SK-N-SH treated with all-trans-retinoic acid at 6 μM for 48 hours (cell line): Measurements from ENCODE around the gene SLC2A4RG.

Experiments
- ATAC-seq: fragments of 200-7000 bp; cut with Tn5 transposase; 3 replicates; pipeline ENCODE4 v1.9.1; 2020; ENCODE audit warnings: mild to moderate bottlenecking, moderate library complexity
- ARNTL ChIP-seq: fragments of 450-650 bp; formaldehyde crosslinking; IDR thresholded peaks from 2 replicates; pipeline ENCODE4 v1.5.0; 2020; ENCODE audit warnings: low read depth, mild to moderate bottlenecking, moderate library complexity, borderline replicate concordance
- BACH2 ChIP-seq: fragments of 250-450 bp; sonication (Bioruptor Pico); IDR thresholded peaks from 2 replicates; pipeline ENCODE4 v1.9.0; 2021; ENCODE audit warnings: mild to moderate bottlenecking, borderline replicate concordance
- CSDC2 ChIP-seq: fragments of 250-450 bp; sonication (Bioruptor Pico); IDR thresholded peaks from 2 replicates; pipeline ENCODE4 v1.5.0; 2020; ENCODE audit warnings: mild to moderate bottlenecking, moderate library complexity
- ESRRG ChIP-seq: fragments of 250-450 bp; sonication (Bioruptor Pico); IDR thresholded peaks from 2 replicates; pipeline ENCODE4 v1.6.1; 2021; ENCODE audit warnings: mild to moderate bottlenecking
- GLIS3 ChIP-seq: fragments of 250-450 bp; sonication (Bioruptor Pico); IDR thresholded peaks from 2 replicates; pipeline ENCODE4 v1.5.0; 2020; ENCODE audit warnings: mild to moderate bottlenecking, moderate library complexity
- ISL1 ChIP-seq: fragments of 250-450 bp; sonication (Bioruptor Pico); IDR thresholded peaks from 2 replicates; pipeline ENCODE4 v2.1.2; 2022; ENCODE audit warnings: mild to moderate bottlenecking, moderate library complexity
- OSR1 ChIP-seq: fragments of 250-450 bp; sonication (Bioruptor Pico); IDR thresholded peaks from 2 replicates; pipeline ENCODE4 v1.8.0; 2022; ENCODE audit warnings: moderate library complexity, mild to moderate bottlenecking, inconsistent platforms
- PPARA ChIP-seq: fragments of 250-450 bp; sonication (Bioruptor Pico); IDR thresholded peaks from 2 replicates; pipeline ENCODE4 v1.5.0; 2020; ENCODE audit warnings: mild to moderate bottlenecking, borderline replicate concordance
- RARB ChIP-seq: fragments of 250-450 bp; sonication (Bioruptor Pico); IDR thresholded peaks from 2 replicates; pipeline ENCODE4 v1.8.0; 2021; ENCODE audit warnings: mild to moderate bottlenecking, moderate library complexity
- TCF4 ChIP-seq: fragments of 250-450 bp; sonication (Bioruptor Pico); IDR thresholded peaks from 2 replicates; pipeline ENCODE4 v1.8.0; 2021; ENCODE audit warnings: mild to moderate bottlenecking, moderate library complexity, borderline replicate concordance
- TOX ChIP-seq: fragments of 250-450 bp; sonication (Bioruptor Pico); IDR thresholded peaks from 2 replicates; pipeline ENCODE4 v1.8.0; 2021; ENCODE audit warnings: mild to moderate bottlenecking, moderate library complexity, borderline replicate concordance
- ZC3H10 ChIP-seq: fragments of 250-450 bp; sonication (Bioruptor Pico); IDR thresholded peaks from 2 replicates; pipeline ENCODE4 v1.5.1; 2021; ENCODE audit warnings: mild to moderate bottlenecking, moderate library complexity
- ZFP3 ChIP-seq: fragments of 250-450 bp; sonication (Bioruptor Pico); IDR thresholded peaks from 2 replicates; pipeline ENCODE4 v1.5.0; 2020; ENCODE audit warnings: mild to moderate bottlenecking, moderate library complexity
- ZFP30 ChIP-seq: fragments of 450-650 bp; formaldehyde crosslinking; IDR thresholded peaks from 2 replicates; pipeline ENCODE4 v1.5.0; 2022; ENCODE audit warnings: mild to moderate bottlenecking, moderate library complexity
- ZNF565 ChIP-seq: fragments of 450-650 bp; formaldehyde crosslinking; conservative IDR thresholded peaks from 2 replicates; pipeline ENCODE4 v1.5.0; 2020; ENCODE audit warnings: low read depth, mild to moderate bottlenecking, moderate library complexity
- ZNF70 ChIP-seq: fragments of 450-650 bp; formaldehyde crosslinking; IDR thresholded peaks from 2 replicates; pipeline ENCODE4 v1.5.0; 2020; ENCODE audit warnings: mild to moderate bottlenecking, moderate library complexity
- ZNF8 ChIP-seq: fragments of 450-650 bp; formaldehyde crosslinking; IDR thresholded peaks from 2 replicates; pipeline ENCODE4 v1.5.0; 2020; ENCODE audit warnings: mild to moderate bottlenecking, moderate library complexity
- TF ChIP-seq, protein P1 (sequence below): fragments of 250-450 bp; sonication (Bioruptor Pico); IDR thresholded peaks from 2 replicates; pipeline ENCODE4 v1.8.0; 2020; ENCODE audit warnings: mild to moderate bottlenecking, moderate library complexity, borderline replicate concordance
- TF ChIP-seq, protein P2 (sequence below): fragments of 250-450 bp; sonication (Bioruptor Pico); IDR thresholded peaks from 2 replicates; pipeline ENCODE4 v1.5.1; 2021; ENCODE audit warnings: mild to moderate bottlenecking, moderate library complexity
- TF ChIP-seq, protein P3 (sequence below): fragments of 250-450 bp; sonication (Bioruptor Pico); IDR thresholded peaks from 2 replicates; pipeline ENCODE4 v1.5.1; 2020; ENCODE audit warnings: low read depth, mild to moderate bottlenecking, moderate library complexity
- TF ChIP-seq, protein P4 (sequence below): fragments of 250-450 bp; sonication (Bioruptor Pico); IDR thresholded peaks from 2 replicates; pipeline ENCODE4 v1.5.0; 2020; ENCODE audit warnings: mild to moderate bottlenecking, moderate library complexity
- TF ChIP-seq, protein P5 (sequence below): fragments of 250-450 bp; sonication (Bioruptor Pico); IDR thresholded peaks from 2 replicates; pipeline ENCODE4 v1.8.0; 2021; ENCODE audit warnings: low read depth, mild to moderate bottlenecking, moderate library complexity, borderline replicate concordance

The SLC2A4RG gene

DNA sequence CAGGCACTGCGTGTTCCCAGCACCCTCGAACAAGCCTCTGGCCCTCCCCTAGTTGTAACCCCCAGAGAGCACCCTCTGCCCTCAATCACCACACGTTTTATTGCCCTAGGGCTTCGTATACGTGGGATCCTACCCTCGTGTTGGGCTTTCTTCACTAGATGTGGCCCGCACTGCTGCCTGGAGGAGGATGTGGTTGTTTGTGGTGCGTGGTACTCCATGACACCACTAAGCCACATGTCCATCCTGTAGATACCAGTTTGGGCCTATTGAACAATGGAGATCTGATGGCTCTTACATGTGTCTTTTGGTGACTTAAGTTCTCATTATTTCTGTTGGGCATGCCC, 17.0 kb downstream of the SLC2A4RG start:
- TF ChIP-seq, protein P1, sequence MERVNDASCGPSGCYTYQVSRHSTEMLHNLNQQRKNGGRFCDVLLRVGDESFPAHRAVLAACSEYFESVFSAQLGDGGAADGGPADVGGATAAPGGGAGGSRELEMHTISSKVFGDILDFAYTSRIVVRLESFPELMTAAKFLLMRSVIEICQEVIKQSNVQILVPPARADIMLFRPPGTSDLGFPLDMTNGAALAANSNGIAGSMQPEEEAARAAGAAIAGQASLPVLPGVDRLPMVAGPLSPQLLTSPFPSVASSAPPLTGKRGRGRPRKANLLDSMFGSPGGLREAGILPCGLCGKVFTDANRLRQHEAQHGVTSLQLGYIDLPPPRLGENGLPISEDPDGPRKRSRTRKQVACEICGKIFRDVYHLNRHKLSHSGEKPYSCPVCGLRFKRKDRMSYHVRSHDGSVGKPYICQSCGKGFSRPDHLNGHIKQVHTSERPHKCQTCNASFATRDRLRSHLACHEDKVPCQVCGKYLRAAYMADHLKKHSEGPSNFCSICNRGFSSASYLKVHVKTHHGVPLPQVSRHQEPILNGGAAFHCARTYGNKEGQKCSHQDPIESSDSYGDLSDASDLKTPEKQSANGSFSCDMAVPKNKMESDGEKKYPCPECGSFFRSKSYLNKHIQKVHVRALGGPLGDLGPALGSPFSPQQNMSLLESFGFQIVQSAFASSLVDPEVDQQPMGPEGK (CRISPR knock-in tag), result no peak
- no peak for TF ChIP-seq ARNTL (CRISPR knock-in tag)
- no peak for TF ChIP-seq RARB
- TF ChIP-seq PPARA (CRISPR knock-in tag), result no peak
- no peak for TF ChIP-seq ESRRG (CRISPR knock-in tag)
- no peak for TF ChIP-seq CSDC2 (CRISPR knock-in tag)
- no peak for TF ChIP-seq ZFP30
- TF ChIP-seq OSR1, result no peak
- TF ChIP-seq, protein P2, sequence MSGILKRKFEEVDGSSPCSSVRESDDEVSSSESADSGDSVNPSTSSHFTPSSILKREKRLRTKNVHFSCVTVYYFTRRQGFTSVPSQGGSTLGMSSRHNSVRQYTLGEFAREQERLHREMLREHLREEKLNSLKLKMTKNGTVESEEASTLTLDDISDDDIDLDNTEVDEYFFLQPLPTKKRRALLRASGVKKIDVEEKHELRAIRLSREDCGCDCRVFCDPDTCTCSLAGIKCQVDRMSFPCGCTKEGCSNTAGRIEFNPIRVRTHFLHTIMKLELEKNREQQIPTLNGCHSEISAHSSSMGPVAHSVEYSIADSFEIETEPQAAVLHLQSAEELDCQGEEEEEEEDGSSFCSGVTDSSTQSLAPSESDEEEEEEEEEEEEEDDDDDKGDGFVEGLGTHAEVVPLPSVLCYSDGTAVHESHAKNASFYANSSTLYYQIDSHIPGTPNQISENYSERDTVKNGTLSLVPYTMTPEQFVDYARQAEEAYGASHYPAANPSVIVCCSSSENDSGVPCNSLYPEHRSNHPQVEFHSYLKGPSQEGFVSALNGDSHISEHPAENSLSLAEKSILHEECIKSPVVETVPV (CRISPR knock-in tag), result no peak
- no peak for TF ChIP-seq TOX (CRISPR knock-in tag)
- TF ChIP-seq ZNF8 (CRISPR knock-in tag), result no peak
- no peak for TF ChIP-seq ISL1
- no peak for TF ChIP-seq TCF4
- TF ChIP-seq, protein P3, sequence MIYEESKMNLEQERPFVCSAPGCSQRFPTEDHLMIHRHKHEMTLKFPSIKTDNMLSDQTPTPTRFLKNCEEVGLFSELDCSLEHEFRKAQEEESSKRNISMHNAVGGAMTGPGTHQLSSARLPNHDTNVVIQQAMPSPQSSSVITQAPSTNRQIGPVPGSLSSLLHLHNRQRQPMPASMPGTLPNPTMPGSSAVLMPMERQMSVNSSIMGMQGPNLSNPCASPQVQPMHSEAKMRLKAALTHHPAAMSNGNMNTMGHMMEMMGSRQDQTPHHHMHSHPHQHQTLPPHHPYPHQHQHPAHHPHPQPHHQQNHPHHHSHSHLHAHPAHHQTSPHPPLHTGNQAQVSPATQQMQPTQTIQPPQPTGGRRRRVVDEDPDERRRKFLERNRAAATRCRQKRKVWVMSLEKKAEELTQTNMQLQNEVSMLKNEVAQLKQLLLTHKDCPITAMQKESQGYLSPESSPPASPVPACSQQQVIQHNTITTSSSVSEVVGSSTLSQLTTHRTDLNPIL (CRISPR knock-in tag), result no peak
- no peak for TF ChIP-seq ZNF70 (CRISPR knock-in tag)
- TF ChIP-seq GLIS3 (CRISPR knock-in tag), result no peak
- TF ChIP-seq, protein P4, sequence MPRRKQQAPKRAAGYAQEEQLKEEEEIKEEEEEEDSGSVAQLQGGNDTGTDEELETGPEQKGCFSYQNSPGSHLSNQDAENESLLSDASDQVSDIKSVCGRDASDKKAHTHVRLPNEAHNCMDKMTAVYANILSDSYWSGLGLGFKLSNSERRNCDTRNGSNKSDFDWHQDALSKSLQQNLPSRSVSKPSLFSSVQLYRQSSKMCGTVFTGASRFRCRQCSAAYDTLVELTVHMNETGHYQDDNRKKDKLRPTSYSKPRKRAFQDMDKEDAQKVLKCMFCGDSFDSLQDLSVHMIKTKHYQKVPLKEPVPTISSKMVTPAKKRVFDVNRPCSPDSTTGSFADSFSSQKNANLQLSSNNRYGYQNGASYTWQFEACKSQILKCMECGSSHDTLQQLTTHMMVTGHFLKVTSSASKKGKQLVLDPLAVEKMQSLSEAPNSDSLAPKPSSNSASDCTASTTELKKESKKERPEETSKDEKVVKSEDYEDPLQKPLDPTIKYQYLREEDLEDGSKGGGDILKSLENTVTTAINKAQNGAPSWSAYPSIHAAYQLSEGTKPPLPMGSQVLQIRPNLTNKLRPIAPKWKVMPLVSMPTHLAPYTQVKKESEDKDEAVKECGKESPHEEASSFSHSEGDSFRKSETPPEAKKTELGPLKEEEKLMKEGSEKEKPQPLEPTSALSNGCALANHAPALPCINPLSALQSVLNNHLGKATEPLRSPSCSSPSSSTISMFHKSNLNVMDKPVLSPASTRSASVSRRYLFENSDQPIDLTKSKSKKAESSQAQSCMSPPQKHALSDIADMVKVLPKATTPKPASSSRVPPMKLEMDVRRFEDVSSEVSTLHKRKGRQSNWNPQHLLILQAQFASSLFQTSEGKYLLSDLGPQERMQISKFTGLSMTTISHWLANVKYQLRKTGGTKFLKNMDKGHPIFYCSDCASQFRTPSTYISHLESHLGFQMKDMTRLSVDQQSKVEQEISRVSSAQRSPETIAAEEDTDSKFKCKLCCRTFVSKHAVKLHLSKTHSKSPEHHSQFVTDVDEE (CRISPR knock-in tag), result no peak
- no peak for ATAC-seq

DNA sequence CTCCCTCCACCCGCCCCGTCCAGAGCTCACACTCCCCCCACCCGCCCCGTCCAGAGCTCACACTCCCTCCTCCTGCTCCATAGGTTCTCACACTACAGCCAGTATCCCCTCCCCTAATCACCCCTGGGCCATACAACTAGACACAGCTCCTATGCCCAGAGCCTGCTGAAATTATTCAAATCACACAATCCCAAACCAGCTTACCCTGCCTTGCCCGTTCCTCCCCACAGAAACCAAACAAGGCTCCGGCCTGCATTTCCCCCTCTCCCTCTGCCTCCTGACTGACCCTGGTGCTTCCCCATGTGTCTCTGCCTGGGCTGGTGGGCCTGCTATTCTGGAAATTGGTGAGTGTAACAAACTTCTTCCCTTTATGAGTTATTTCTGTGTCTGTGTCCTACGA, 18.6 kb downstream of the SLC2A4RG start:
- no peak for TF ChIP-seq ZNF70 (CRISPR knock-in tag)
- no peak for TF ChIP-seq ISL1
- TF ChIP-seq BACH2 (CRISPR knock-in tag), result no peak
- TF ChIP-seq, protein P3 (CRISPR knock-in tag), result no peak
- no peak for TF ChIP-seq TCF4
- no peak for TF ChIP-seq CSDC2 (CRISPR knock-in tag)
- TF ChIP-seq ZNF8 (CRISPR knock-in tag), result no peak
- TF ChIP-seq ZFP3 (CRISPR knock-in tag), result no peak
- no peak for TF ChIP-seq PPARA (CRISPR knock-in tag)
- TF ChIP-seq, protein P5, sequence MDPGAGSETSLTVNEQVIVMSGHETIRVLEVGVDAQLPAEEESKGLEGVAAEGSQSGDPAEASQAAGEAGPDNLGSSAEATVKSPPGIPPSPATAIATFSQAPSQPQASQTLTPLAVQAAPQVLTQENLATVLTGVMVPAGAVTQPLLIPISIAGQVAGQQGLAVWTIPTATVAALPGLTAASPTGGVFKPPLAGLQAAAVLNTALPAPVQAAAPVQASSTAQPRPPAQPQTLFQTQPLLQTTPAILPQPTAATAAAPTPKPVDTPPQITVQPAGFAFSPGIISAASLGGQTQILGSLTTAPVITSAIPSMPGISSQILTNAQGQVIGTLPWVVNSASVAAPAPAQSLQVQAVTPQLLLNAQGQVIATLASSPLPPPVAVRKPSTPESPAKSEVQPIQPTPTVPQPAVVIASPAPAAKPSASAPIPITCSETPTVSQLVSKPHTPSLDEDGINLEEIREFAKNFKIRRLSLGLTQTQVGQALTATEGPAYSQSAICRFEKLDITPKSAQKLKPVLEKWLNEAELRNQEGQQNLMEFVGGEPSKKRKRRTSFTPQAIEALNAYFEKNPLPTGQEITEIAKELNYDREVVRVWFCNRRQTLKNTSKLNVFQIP, result no peak
- no peak for TF ChIP-seq TOX (CRISPR knock-in tag)
- no peak for TF ChIP-seq ZFP30
- TF ChIP-seq OSR1, result no peak
- no peak for TF ChIP-seq RARB
- TF ChIP-seq, all 23 proteins: peak for 0
- ATAC-seq, result no peak

DNA sequence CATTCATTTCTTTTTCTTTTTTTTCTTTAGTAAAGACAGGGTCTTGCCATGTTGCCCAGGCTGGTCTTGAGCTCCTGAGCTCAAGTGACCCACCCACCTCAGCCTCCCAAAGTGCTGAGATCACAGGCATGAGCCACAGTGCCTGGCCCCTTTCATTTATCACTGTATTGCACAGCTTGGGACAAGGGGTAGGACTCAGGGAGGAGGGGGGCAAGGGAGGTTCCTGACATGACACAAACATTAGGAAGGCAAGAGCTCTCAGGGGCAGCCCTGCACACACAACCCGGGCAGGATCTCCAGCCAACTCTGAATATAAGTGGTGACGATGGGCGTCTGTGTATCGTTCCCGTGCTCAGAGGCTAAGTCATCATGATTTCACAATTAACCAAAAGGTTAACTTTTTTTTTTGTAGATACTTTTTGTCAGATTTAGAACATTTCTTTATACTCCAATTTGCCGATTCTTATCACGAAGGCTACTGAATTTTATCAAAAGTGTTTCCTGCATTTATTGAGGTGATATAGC, 19.9 kb downstream of the SLC2A4RG start:
- ATAC-seq, result no peak
- TF ChIP-seq BACH2 (CRISPR knock-in tag) (no peak), ZNF8 (CRISPR knock-in tag) (no peak), ZNF565 (CRISPR knock-in tag) (no peak), OSR1 (no peak), ZFP3 (CRISPR knock-in tag) (no peak), RARB (no peak), TOX (CRISPR knock-in tag) (no peak), ZC3H10 (no peak), ZNF70 (CRISPR knock-in tag) (no peak), TCF4 (no peak)
- TF ChIP-seq, protein P4 (CRISPR knock-in tag), result no peak
- TF ChIP-seq, protein P3 (CRISPR knock-in tag), result no peak
